Measurements from ENCODE around the gene CA5B. TPM values are rescaled to one million over a fixed set of nuclear protein-coding genes. Genes with fewer than 3 reads are reported as not detected.
A peak's percentile ranks its signal among the peaks of the same experiment; 100 is the strongest.
"Not testable (repeated sequence)": the region's sequence is repeated elsewhere in the genome, so short reads cannot be mapped to it uniquely, and the experiment has no call there.

CA5B gene, protein sequence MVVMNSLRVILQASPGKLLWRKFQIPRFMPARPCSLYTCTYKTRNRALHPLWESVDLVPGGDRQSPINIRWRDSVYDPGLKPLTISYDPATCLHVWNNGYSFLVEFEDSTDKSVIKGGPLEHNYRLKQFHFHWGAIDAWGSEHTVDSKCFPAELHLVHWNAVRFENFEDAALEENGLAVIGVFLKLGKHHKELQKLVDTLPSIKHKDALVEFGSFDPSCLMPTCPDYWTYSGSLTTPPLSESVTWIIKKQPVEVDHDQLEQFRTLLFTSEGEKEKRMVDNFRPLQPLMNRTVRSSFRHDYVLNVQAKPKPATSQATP
- 10 to 100 TPM in 3 of 4 donors, 1 to 10 TPM in 1; 9.9 to 31.6 (median 14.9) TPM for total RNA-seq

DNA sequence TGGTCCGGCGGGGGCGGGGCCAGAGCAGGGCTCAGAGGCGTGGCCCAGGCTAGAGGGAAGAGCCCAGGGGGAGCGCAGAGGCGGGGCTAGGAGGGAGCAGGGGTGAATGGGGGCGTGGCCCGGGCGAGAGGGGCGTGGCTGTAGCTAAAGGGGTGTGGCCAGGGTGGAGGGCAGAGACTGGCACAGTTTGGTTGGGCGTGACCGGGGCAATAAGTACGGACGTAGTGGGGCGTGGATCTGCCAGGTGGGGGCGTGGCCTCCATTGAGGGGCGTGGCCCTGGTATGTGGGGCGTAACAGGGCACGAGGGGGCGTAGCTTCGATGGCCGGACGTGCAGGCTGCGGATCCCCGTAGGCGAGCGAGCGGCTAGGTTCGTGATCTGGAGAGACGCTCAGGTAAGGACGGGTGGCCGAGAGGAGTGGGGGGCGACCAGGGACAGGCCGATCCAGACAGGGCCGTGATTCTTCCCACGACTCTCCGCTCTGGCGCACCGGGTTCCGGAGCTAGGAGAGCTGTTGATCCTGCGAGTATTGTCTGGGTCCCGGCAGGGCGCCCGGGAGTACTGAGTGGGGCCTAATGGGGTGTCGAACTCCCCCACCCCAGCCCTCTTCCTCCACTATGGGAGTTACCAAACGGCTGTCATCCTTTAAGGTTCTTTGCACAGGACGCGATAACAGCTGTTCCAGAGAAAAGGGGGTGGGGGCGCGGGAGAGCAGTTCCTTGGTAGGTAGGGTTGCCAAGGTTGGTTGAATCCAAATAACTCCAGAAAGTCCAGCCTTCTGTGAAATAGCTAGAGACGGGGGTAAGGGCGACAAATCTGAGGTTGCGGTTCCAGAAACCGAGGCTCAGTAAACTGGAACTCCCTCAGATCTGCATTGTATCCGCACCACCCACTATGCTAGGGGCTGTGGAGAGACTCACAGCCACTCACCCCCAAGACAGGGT lies at the start of gene CA5B:
TSS of gene CA5B (plus strand) at position 312 of the 944 bp plus-strand sequence. CDS start 11,754 bp downstream, outside the sequence.
- WGBS, 2 donors: 0% methylated on average over 19 to 20 of the region's 55 CpGs
- H3K9me3 ChIP-seq: no peaks in the 10 kb centered on the region
- no peaks in the 10 kb centered on the region for H3K36me3 ChIP-seq
- H3K27me3 ChIP-seq: no peaks in the 10 kb centered on the region
- no peak within 1 kb of the TSS for H3K27ac ChIP-seq
- H3K4me1 ChIP-seq: no peaks in the 10 kb centered on the region
- peak; percentile 90 to 91 for DNase-seq
- intact Hi-C loops (cut with DNase I): no loop called here
- peak within 1 kb of the TSS in 2 of 3 donors; percentile 12 to 43 for H3K4me3 ChIP-seq (replicated peaks in 1 of 3)
- TF ChIP-seq POLR2A (IDR thresholded peaks at IDR 0.05) (peak in 1 of 2 donors; percentile 54), CTCF (IDR thresholded peaks at IDR 0.05) (no peak)

DNA sequence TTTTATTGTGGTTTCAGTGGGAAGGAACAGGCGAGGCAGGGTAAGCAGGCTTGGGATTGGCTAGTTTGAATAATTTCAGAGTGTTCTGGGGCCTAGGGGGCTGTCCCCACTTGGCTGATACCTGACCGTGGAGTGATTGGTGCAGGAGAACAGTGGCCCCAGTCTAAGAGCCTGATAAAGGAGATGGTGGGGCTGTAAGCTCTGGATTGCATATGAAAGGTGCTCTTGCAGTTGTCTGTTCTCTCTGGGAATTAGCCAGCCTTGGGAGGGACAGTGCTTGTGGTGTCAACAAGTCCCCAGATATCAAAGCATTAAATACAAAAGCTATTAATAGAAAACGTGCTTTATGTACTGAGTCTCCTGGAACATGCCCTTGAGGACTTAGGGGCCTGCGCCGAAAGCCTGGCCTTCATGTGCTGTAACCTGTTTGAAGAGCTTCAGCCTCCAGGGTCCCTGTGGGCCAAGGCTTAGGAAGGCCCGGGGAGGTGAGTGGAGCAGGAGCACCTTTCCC lies 43.1 kb upstream of the CA5B start:
- WGBS, 2 donors: 92 to 94% methylated on average over 6 of the region's 6 CpGs
- Histone ChIP-seq H3K9me3 (no peaks in the 10 kb centered on the region), H3K4me1 (no peaks in the 10 kb centered on the region), H3K4me3 (replicated peaks in 1 of 3) (no peak overlapping the region), H3K27ac (no peak overlapping the region), H3K27me3 (no peaks in the 10 kb centered on the region), H3K36me3 (peaks cover 3 to 8% of the 10 kb centered on the region in 2 donors)
- intact Hi-C loops (cut with DNase I): no loop called here
- TF ChIP-seq CTCF (IDR thresholded peaks at IDR 0.05) (no peak), POLR2A (IDR thresholded peaks at IDR 0.05) (no peak)
- no peak for DNase-seq

- intact Hi-C loops (cut with DNase I): no loop called here
- Histone ChIP-seq H3K27ac (no peak overlapping the region), H3K4me3 (replicated peaks in 1 of 3) (no peak overlapping the region), H3K9me3 (no peaks in the 10 kb centered on the region), H3K27me3 (no peaks in the 10 kb centered on the region), H3K36me3 (peaks cover 3 to 8% of the 10 kb centered on the region in 2 donors), H3K4me1 (no peaks in the 10 kb centered on the region)
- TF ChIP-seq POLR2A (IDR thresholded peaks at IDR 0.05) (no peak), CTCF (IDR thresholded peaks at IDR 0.05) (no peak)
- 67 to 97% methylated on average over 3 of the region's 3 CpGs for WGBS, 2 donors
- DNase-seq: no peak
Observed at GRCh38 chrX:15696516-15696915, 41.6 kb upstream of the CA5B start.

- TF ChIP-seq CTCF (IDR thresholded peaks at IDR 0.05) (no peak), POLR2A (IDR thresholded peaks at IDR 0.05) (no peak)
- no peaks in the 10 kb centered on the region for H3K36me3 ChIP-seq
- no peak for DNase-seq
- no peak overlapping the region for H3K27ac ChIP-seq
- H3K4me3 ChIP-seq (replicated peaks in 1 of 3): no peak overlapping the region
- H3K4me1 ChIP-seq: no peaks in the 10 kb centered on the region
- H3K9me3 ChIP-seq: no peaks in the 10 kb centered on the region
- 90 to 100% methylated on average over 1 to 4 of the region's 40 CpGs for WGBS, 2 donors
- no peaks in the 10 kb centered on the region for H3K27me3 ChIP-seq
- intact Hi-C loops (cut with DNase I): no loop called here
Observed at GRCh38 chrX:15702488-15703371, 35.3 kb upstream of the CA5B start.

DNA sequence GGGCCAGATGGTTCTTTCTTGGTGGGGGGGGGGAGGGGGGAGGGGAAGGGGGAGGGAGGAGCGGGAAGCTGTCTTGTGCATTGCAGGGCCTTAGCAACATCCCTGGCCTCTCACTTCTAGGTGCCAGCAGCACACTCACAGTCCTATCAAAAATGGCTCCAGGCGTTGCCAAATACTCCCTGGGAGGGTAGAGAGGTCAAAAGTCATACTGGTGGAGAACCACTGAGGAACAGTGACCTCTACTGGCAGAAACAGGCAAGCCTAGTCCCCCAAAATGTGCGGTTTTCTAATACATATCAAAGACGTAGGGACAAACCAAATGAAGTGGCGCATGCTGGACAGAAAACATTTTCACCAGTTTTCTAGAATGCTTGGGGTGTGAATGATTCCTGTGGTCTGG lies 34.3 kb upstream of the CA5B start:
- intact Hi-C loops (cut with DNase I); H3K4me3 ChIP-seq (replicated peaks in 1 of 3); H3K36me3 ChIP-seq; DNase-seq; H3K27me3 ChIP-seq; H3K4me1 ChIP-seq; H3K27ac ChIP-seq; H3K9me3 ChIP-seq: not testable (repeated sequence)
- WGBS, 2 donors: no CpG with 5 or more reads among the region's 5 CpGs

DNA sequence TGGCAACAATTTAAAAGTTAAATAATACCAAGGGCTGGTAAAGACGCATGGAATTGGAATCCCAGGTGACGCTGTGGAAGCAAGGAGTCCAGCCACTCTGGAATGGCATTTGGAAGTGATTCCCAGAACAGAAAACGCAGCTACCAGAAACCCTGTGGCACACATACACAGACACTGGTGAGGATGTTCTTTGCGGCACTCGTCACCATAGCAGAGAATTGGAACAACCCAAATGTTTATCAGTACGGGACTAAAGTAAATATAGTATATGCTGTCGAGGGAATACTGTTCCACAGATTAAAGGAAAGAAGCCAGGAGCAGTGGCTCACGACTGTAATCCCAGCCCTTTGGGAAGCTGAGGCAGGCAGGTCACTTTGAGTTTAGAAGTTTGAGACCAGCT lies 33.8 kb upstream of the CA5B start:
- intact Hi-C loops (cut with DNase I); H3K27ac ChIP-seq; H3K9me3 ChIP-seq; H3K4me1 ChIP-seq; H3K36me3 ChIP-seq; DNase-seq; H3K27me3 ChIP-seq; H3K4me3 ChIP-seq (replicated peaks in 1 of 3): not testable (repeated sequence)
- WGBS, 2 donors: 94 to 100% methylated on average over 4 to 6 of the region's 8 CpGs

All from thyroid gland (tissue), 4 donors.